ENCODE data around the gene SSNA1. TPM values are rescaled to one million over a fixed set of nuclear protein-coding genes. Genes with fewer than 3 reads are reported as not detected.

Gene SSNA1
- total RNA-seq, 1 donor: 59.7 TPM

- H3K36me3 ChIP-seq (ENCODE audit: insufficient read depth, low read length): no peaks in the 10 kb centered on the region
- TF ChIP-seq, protein P1, sequence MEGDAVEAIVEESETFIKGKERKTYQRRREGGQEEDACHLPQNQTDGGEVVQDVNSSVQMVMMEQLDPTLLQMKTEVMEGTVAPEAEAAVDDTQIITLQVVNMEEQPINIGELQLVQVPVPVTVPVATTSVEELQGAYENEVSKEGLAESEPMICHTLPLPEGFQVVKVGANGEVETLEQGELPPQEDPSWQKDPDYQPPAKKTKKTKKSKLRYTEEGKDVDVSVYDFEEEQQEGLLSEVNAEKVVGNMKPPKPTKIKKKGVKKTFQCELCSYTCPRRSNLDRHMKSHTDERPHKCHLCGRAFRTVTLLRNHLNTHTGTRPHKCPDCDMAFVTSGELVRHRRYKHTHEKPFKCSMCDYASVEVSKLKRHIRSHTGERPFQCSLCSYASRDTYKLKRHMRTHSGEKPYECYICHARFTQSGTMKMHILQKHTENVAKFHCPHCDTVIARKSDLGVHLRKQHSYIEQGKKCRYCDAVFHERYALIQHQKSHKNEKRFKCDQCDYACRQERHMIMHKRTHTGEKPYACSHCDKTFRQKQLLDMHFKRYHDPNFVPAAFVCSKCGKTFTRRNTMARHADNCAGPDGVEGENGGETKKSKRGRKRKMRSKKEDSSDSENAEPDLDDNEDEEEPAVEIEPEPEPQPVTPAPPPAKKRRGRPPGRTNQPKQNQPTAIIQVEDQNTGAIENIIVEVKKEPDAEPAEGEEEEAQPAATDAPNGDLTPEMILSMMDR (IDR thresholded peaks at IDR 0.05; ENCODE audit: extremely low read depth, low read depth, low read length): no peak
- no peaks in the 10 kb centered on the region for H4K20me1 ChIP-seq (ENCODE audit: insufficient read depth, low read length)
- no peaks in the 10 kb centered on the region for H3K9me3 ChIP-seq (ENCODE audit: low read depth, low read length)
- no peak for DNase-seq (ENCODE audit: insufficient read length, low spot score, missing footprints)
- no peaks in the 10 kb centered on the region for H3K27me3 ChIP-seq (ENCODE audit: insufficient read depth, low read length)
- no peak overlapping the region for H3K4me3 ChIP-seq (ENCODE audit: insufficient read depth, low read length)
- no peaks in the 10 kb centered on the region for H3K4me1 ChIP-seq (ENCODE audit: insufficient read depth, low read length)
- H3K4me2 ChIP-seq (ENCODE audit: insufficient read depth, low read length): no peak overlapping the region
- no peak overlapping the region for H3K27ac ChIP-seq (ENCODE audit: low read depth, low read length)
- no peaks in the 10 kb centered on the region for H3K79me2 ChIP-seq (ENCODE audit: insufficient read depth, low read length)
- H2AFZ ChIP-seq (ENCODE audit: low read length): no peak overlapping the region
Measured at GRCh38 chr9:137149942-137150616, 38.4 kb upstream of the SSNA1 start.

DNA sequence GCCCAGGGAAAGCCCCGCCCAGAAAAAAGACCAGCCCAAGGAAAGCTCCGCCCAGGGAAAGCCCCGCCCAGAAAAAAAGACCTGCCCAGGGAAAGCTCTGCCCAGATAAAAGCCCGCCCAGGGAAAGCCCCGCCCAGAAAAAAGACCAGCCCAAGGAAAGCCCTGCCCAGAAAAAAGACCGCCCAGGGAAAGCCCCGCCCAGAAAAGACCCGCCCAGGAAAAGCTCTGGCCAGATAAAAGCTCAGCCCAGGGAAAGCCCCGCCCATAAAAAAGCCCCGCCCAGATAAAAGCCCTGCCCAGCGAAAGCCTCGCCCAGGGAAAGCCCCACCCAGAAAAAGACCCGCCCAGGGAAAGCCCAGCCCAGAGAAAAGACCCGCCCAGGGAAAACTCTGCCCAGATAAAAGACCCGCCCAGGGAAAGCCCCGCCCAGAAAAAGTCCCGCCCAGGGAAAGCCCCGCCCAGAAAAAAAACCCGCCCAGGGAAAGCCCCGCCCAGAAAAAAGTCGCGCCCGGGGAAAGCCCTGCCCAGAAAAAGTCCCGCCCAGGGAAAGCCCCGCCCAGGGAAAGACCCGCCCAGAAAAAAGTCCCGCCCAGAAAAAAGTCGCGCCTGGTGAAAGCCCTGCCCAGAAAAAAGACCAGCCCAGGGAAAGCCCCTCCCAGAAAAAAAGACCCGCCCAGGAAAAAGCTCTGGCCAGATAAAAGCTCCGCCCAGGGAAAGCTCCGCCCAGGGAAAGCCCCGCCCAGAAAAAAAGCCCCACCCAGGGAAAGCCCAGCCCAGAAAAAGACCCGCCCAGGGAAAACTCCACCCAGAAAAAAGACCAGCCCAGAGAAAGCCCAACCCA is 37.6 kb upstream of the SSNA1 start:
- no peaks in the 10 kb centered on the region for H3K9me3 ChIP-seq (ENCODE audit: low read depth, low read length)
- no peak overlapping the region for H3K4me2 ChIP-seq (ENCODE audit: insufficient read depth, low read length)
- TF ChIP-seq, protein P1 (IDR thresholded peaks at IDR 0.05; ENCODE audit: extremely low read depth, low read depth, low read length): no peak
- no peak overlapping the region for H2AFZ ChIP-seq (ENCODE audit: low read length)
- H3K4me3 ChIP-seq (ENCODE audit: insufficient read depth, low read length): no peak overlapping the region
- H3K36me3 ChIP-seq (ENCODE audit: insufficient read depth, low read length): no peaks in the 10 kb centered on the region
- no peaks in the 10 kb centered on the region for H3K27me3 ChIP-seq (ENCODE audit: insufficient read depth, low read length)
- DNase-seq (ENCODE audit: insufficient read length, low spot score, missing footprints): no peak
- H3K4me1 ChIP-seq (ENCODE audit: insufficient read depth, low read length): no peaks in the 10 kb centered on the region
- H3K79me2 ChIP-seq (ENCODE audit: insufficient read depth, low read length): no peaks in the 10 kb centered on the region
- H4K20me1 ChIP-seq (ENCODE audit: insufficient read depth, low read length): no peaks in the 10 kb centered on the region
- no peak overlapping the region for H3K27ac ChIP-seq (ENCODE audit: low read depth, low read length)

GRCh38 chr9:137152844-137153405 is 35.6 kb upstream of the SSNA1 start:
- Histone ChIP-seq H3K79me2 (ENCODE audit: insufficient read depth, low read length) (no peaks in the 10 kb centered on the region), H3K4me3 (ENCODE audit: insufficient read depth, low read length) (no peak overlapping the region), H3K27ac (ENCODE audit: low read depth, low read length) (no peak overlapping the region), H3K4me2 (ENCODE audit: insufficient read depth, low read length) (no peak overlapping the region), H3K36me3 (ENCODE audit: insufficient read depth, low read length) (no peaks in the 10 kb centered on the region), H3K27me3 (ENCODE audit: insufficient read depth, low read length) (peaks cover 8% of the 10 kb centered on the region), H2AFZ (ENCODE audit: low read length) (no peak overlapping the region), H4K20me1 (ENCODE audit: insufficient read depth, low read length) (peaks cover 3% of the 10 kb centered on the region), H3K9me3 (ENCODE audit: low read depth, low read length) (no peaks in the 10 kb centered on the region), H3K4me1 (ENCODE audit: insufficient read depth, low read length) (no peaks in the 10 kb centered on the region)
- TF ChIP-seq, protein P1 (IDR thresholded peaks at IDR 0.05; ENCODE audit: extremely low read depth, low read depth, low read length): no peak
- no peak for DNase-seq (ENCODE audit: insufficient read length, low spot score, missing footprints)
